T-helper 9 cell (primary cell): ENCODE data around the gene TRIM72.
"Not testable (repeated sequence)": the region's sequence is repeated elsewhere in the genome, so short reads cannot be mapped to it uniquely, and the experiment has no call there.

ENCODE experiments used
- DNase-seq: peaks from one replicate; pipeline ENCODE4 v3.0.0-alpha.2; 2020

TRIM72 gene

GRCh38 chr16:31191697-31192428 is 22.1 kb upstream of the TRIM72 start:
- DNase-seq = no peak

GRCh38 chr16:31192856-31193642 is 20.9 kb upstream of the TRIM72 start:
- no peak for DNase-seq

- no peak for DNase-seq
Observed at GRCh38 chr16:31193874-31194273, 20.0 kb upstream of the TRIM72 start.

GRCh38 chr16:31194898-31195297 is 19.0 kb upstream of the TRIM72 start:
- no peak for DNase-seq

- not testable (repeated sequence) for DNase-seq
Observed at GRCh38 chr16:31195861-31196260, 18.1 kb upstream of the TRIM72 start.

GRCh38 chr16:31196324-31197088 is 17.4 kb upstream of the TRIM72 start:
- DNase-seq = no peak

- DNase-seq = no peak
Observed at GRCh38 chr16:31198207-31198882, 15.6 kb upstream of the TRIM72 start.

GRCh38 chr16:31199430-31200041 is 14.4 kb upstream of the TRIM72 start:
- DNase-seq = no peak

- not testable (repeated sequence) for DNase-seq
Observed at GRCh38 chr16:31200111-31200510, 13.8 kb upstream of the TRIM72 start.

GRCh38 chr16:31200821-31201568 is 12.9 kb upstream of the TRIM72 start:
- DNase-seq = no peak

- peak; percentile 30 for DNase-seq
Observed at GRCh38 chr16:31201582-31202413, 12.1 kb upstream of the TRIM72 start.

- no peak for DNase-seq
Observed at GRCh38 chr16:31202414-31203375, 11.2 kb upstream of the TRIM72 start, which contains the start of gene PYCARD. Gene PYCARD, minus strand, starts transcription at chr16:31202760. Its CDS starts 70 bp downstream, at chr16:31202690.

- no peak for DNase-seq
Observed at GRCh38 chr16:31204871-31205666, 8.8 kb upstream of the TRIM72 start.

GRCh38 chr16:31206776-31207175 is 7.1 kb upstream of the TRIM72 start:
- no peak for DNase-seq

GRCh38 chr16:31213342-31213741 is 577 bp upstream of the TRIM72 start:
- DNase-seq = no peak

GRCh38 chr16:31214708-31215286 is 878 bp downstream of the TRIM72 start:
- no peak for DNase-seq

- no peak for DNase-seq
Observed at GRCh38 chr16:31215287-31216162, 1.6 kb downstream of the TRIM72 start.
